Central memory CD4-positive, alpha-beta T cell (primary cell): Measurements from ENCODE around the gene CEMIP2.
A peak's percentile ranks its signal among the peaks of the same experiment; 100 is the strongest.
"Not testable (repeated sequence)": the region's sequence is repeated elsewhere in the genome, so short reads cannot be mapped to it uniquely, and the experiment has no call there.

Source experiments
- DNase-seq: peaks from one replicate; pipeline ENCODE4 v3.0.0; 2022
- total RNA-seq, 3 experiments: gene quantifications; one replicate each; lab custom pipeline; 2026; lab: John Stamatoyannopoulos, UW

CEMIP2 gene
- total RNA-seq: 216 to 328 (median 297) reads per million in 3 experiments

GRCh38 chr9:71768388-71769174, at the start of gene CEMIP2:
TSS of gene CEMIP2 (minus strand) at chr9:71768513. CDS start at chr9:71750373, 18,140 bp downstream.
- DNase-seq: peak; percentile 87

GRCh38 chr9:71816916-71817451, 48.7 kb upstream of the CEMIP2 start:
- no peak for DNase-seq

GRCh38 chr9:71814815-71815214, 46.5 kb upstream of the CEMIP2 start:
- DNase-seq: no peak

GRCh38 chr9:71814226-71814625, 45.9 kb upstream of the CEMIP2 start:
- DNase-seq: no peak

- no peak for DNase-seq
Measured at GRCh38 chr9:71812385-71812784, 44.1 kb upstream of the CEMIP2 start.

- no peak for DNase-seq
Measured at GRCh38 chr9:71808068-71808467, 39.8 kb upstream of the CEMIP2 start.

GRCh38 chr9:71806901-71807307, 38.6 kb upstream of the CEMIP2 start:
- peak; percentile 57 for DNase-seq

- not testable (repeated sequence) for DNase-seq
Measured at GRCh38 chr9:71805096-71805495, 36.8 kb upstream of the CEMIP2 start.

GRCh38 chr9:71801826-71802225, 33.5 kb upstream of the CEMIP2 start:
- DNase-seq: no peak

- no peak for DNase-seq
Measured at GRCh38 chr9:71797266-71797665, 29.0 kb upstream of the CEMIP2 start.

GRCh38 chr9:71796100-71796767, 27.9 kb upstream of the CEMIP2 start:
- DNase-seq: no peak

GRCh38 chr9:71795097-71795813, 26.9 kb upstream of the CEMIP2 start:
- peak; percentile 73 for DNase-seq

- no peak for DNase-seq
Measured at GRCh38 chr9:71793386-71794105, 25.2 kb upstream of the CEMIP2 start.

GRCh38 chr9:71791875-71792274, 23.6 kb upstream of the CEMIP2 start:
- no peak for DNase-seq

- no peak for DNase-seq
Measured at GRCh38 chr9:71790296-71790695, 22.0 kb upstream of the CEMIP2 start.

GRCh38 chr9:71783120-71783523, 14.8 kb upstream of the CEMIP2 start:
- DNase-seq: peak; percentile 89

GRCh38 chr9:71781391-71781790, 13.1 kb upstream of the CEMIP2 start:
- no peak for DNase-seq

- DNase-seq: no peak
Measured at GRCh38 chr9:71780953-71781352, 12.6 kb upstream of the CEMIP2 start.

GRCh38 chr9:71778085-71778484, 9.8 kb upstream of the CEMIP2 start:
- DNase-seq: no peak

GRCh38 chr9:71774920-71775319, 6.6 kb upstream of the CEMIP2 start:
- no peak for DNase-seq

- no peak for DNase-seq
Measured at GRCh38 chr9:71772726-71773125, 4.4 kb upstream of the CEMIP2 start.

GRCh38 chr9:71770170-71770569, 1.9 kb upstream of the CEMIP2 start:
- no peak for DNase-seq
